Stimulated activated CD4-positive, alpha-beta T cell treated with anti-CD3 and anti-CD28 coated beads, Interleukin-1b, Interleukin-23, amount 100 ng/mL, for 1 hour (primary cell): ENCODE results near the gene HIP1R.
"Not testable (repeated sequence)": the region's sequence is repeated elsewhere in the genome, so short reads cannot be mapped to it uniquely, and the experiment has no call there.

Experiments used
- DNase-seq, 2 donors: peaks; one replicate each; pipeline ENCODE4 v3.0.0-alpha.2; 2020; ENCODE audit warnings: low read depth in 2 of 2

The HIP1R gene

GRCh38 chr12:122876281-122876680 lies 41.0 kb downstream of the HIP1R start:
- DNase-seq: not testable (repeated sequence)

- no peak for DNase-seq
Measured at GRCh38 chr12:122876731-122877130, 41.5 kb downstream of the HIP1R start.

- no peak for DNase-seq
Measured at GRCh38 chr12:122878780-122879612, 43.7 kb downstream of the HIP1R start.

GRCh38 chr12:122880155-122880667 lies 45.0 kb downstream of the HIP1R start:
- DNase-seq: no peak

- no peak for DNase-seq
Measured at GRCh38 chr12:122880668-122881067, 45.4 kb downstream of the HIP1R start.

- DNase-seq: no peak
Measured at GRCh38 chr12:122882908-122883558, 47.8 kb downstream of the HIP1R start.

GRCh38 chr12:122884091-122884826 lies 49.0 kb downstream of the HIP1R start:
- no peak for DNase-seq

- no peak for DNase-seq
Measured at GRCh38 chr12:122884860-122885259, 49.6 kb downstream of the HIP1R start.

GRCh38 chr12:122886161-122886560 lies 50.9 kb downstream of the HIP1R start:
- DNase-seq: no peak

GRCh38 chr12:122886851-122887818 lies 51.9 kb downstream of the HIP1R start:
- DNase-seq: no peak

- DNase-seq: no peak
Measured at GRCh38 chr12:122887819-122888212, 52.6 kb downstream of the HIP1R start.

GRCh38 chr12:122888232-122888752 lies 53.0 kb downstream of the HIP1R start:
- DNase-seq: no peak

GRCh38 chr12:122889761-122890520 lies 54.7 kb downstream of the HIP1R start:
- DNase-seq: no peak

GRCh38 chr12:122891661-122892525 lies 56.6 kb downstream of the HIP1R start:
- DNase-seq: no peak

- DNase-seq: not testable (repeated sequence)
Measured at GRCh38 chr12:122892724-122893123, 57.5 kb downstream of the HIP1R start.

- DNase-seq: no peak
Measured at GRCh38 chr12:122893208-122894153, 58.2 kb downstream of the HIP1R start.

- no peak for DNase-seq
Measured at GRCh38 chr12:122894193-122895121, 59.2 kb downstream of the HIP1R start.
